Esophagus squamous epithelium (tissue), 4 donors: ENCODE data around the gene NKX3-2.

Experiments
- CTCF ChIP-seq, 6 experiments: fragments of 450-650 bp in 4 of 6; fragments of 200-600 bp in 2 of 6; sonication (generic) in 2 of 6; IDR thresholded peaks; one replicate each; pipeline ENCODE4 v1.5.1; 2016 to 2019; ENCODE audit warnings: antibody characterized with exemption in 6 of 6, mild to moderate bottlenecking in 4 of 6, moderate library complexity in 4 of 6
- POLR2A ChIP-seq, 4 donors: fragments of 450-650 bp; IDR thresholded peaks; one replicate each; pipeline ENCODE4 v1.6.1; 2017; ENCODE audit warnings: antibody characterized with exemption in 4 of 4, mild to moderate bottlenecking in 4 of 4, moderate library complexity in 3 of 4

DNA sequence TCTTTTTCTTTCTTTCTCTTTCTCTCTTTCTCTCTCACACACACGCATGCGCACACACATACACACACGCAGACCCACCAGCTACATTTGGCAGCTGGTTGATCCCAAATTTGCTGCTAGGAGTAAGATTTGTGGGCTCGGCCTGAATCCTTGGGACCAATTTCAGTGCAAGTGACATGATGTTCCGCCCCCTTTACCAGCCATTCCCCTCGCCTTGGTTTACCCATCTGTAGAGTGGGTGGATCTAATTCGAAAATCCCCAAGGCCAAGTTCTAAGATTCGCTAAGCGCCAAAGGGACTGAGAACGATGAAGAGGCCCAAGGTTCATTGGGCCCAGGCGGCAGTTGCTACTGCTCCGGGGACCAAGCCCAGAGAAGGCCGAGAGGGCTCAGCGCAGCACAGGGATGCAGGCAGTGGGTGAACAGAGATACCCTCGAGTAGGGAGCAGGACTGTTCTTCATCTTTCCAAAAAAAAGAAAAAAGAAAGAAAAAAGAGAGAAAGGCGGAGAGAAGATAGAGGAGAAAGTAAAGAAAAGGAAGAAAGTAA lies 5.8 kb downstream of the NKX3-2 start:
- TF ChIP-seq CTCF (IDR thresholded peaks at IDR 0.05) (no peak), POLR2A (IDR thresholded peaks at IDR 0.05) (no peak)
